Esophagus muscularis mucosa (tissue), 4 donors: ENCODE results near the gene MACROD2. TPM values are rescaled to one million over a fixed set of nuclear protein-coding genes. Genes with fewer than 3 reads are reported as not detected.

ENCODE experiments used
- DNase-seq: peaks from one replicate; pipeline ENCODE4 v3.0.0-alpha.2; 2017; ENCODE audit errors: extremely low spot score
- H3K27ac ChIP-seq, 4 donors: fragments of 200-600 bp; sonication (generic); replicated peaks in 1 of 4; 1 replicate in 3 of 4; 2 replicates in 1 of 4; pipeline ENCODE4 v1.5.1; 2016 to 2019; ENCODE audit warnings: mild to moderate bottlenecking in 1 of 4
- H3K27me3 ChIP-seq, 4 donors: fragments of 200-600 bp; sonication (generic); one replicate each; pipeline versions ENCODE4 v1.5.1 to v1.6.0; 2016 to 2019
- H3K36me3 ChIP-seq, 4 donors: fragments of 200-600 bp; sonication (generic); one replicate each; pipeline ENCODE4 v1.5.1; 2016 to 2019
- H3K4me1 ChIP-seq, 4 donors: fragments of 200-600 bp; sonication (generic); one replicate each; pipeline ENCODE4 v1.5.1; 2016 to 2019
- H3K4me3 ChIP-seq, 4 donors: fragments of 200-600 bp; sonication (generic); 1 replicate in 2 of 4; 2 replicates in 2 of 4; pipeline ENCODE4 v1.5.1; 2016 to 2019; ENCODE audit warnings: mild to moderate bottlenecking in 4 of 4, moderate library complexity in 1 of 4
- H3K9me3 ChIP-seq, 4 donors: fragments of 200-600 bp; sonication (generic); 1 replicate in 3 of 4; 2 replicates in 1 of 4; pipeline ENCODE4 v1.5.1; 2016 to 2019
- EP300 ChIP-seq: sonication (generic); formaldehyde crosslinking; IDR thresholded peaks from one replicate; pipeline ENCODE4 v1.6.1; 2017; ENCODE audit warnings: antibody characterized with exemption
- POLR2A ChIP-seq: fragments of 450-650 bp; IDR thresholded peaks from one replicate; pipeline ENCODE4 v1.6.1; 2017; ENCODE audit warnings: antibody characterized with exemption, moderate library complexity, mild to moderate bottlenecking, low read depth
- POLR2AphosphoS5 ChIP-seq, 2 donors: sonication (generic); formaldehyde crosslinking; IDR thresholded peaks; one replicate each; pipeline ENCODE4 v1.6.1; 2017; ENCODE audit warnings: antibody characterized with exemption in 2 of 2
- WGBS: methylation state at CpG from one replicate; pipeline ENCODE4 v1.1.5; 2018; 5-methylcytosine and 5-hydroxymethylcytosine counted together
- intact Hi-C: fragments of 100-400 bp; cut with DNase I; formaldehyde crosslinking; loops from one replicate; pipeline ENCODE4 v1.15.1; 2023
- total RNA-seq, 4 donors: library from RNA; depleted of rRNA; stranded (reverse); fragments of >200 nt; gene quantifications; one replicate each; pipeline versions ENCODE4 v1.1.0 to v1.2.1, GENCODE V29; 2016
- TF ChIP-seq, protein P1 (sequence below), 3 experiments: fragments of 200-600 bp in 2 of 3; fragments of 450-650 bp in 1 of 3; sonication (generic) in 2 of 3; IDR thresholded peaks; one replicate each; pipeline ENCODE4 v1.5.1; 2017 to 2019; ENCODE audit warnings: antibody characterized with exemption in 3 of 3, mild to moderate bottlenecking in 2 of 3, moderate library complexity in 1 of 3

MACROD2 gene
- total RNA-seq, 4 donors from 2014 or later, result 1.4 to 3.6 (median 2.6) TPM

DNA sequence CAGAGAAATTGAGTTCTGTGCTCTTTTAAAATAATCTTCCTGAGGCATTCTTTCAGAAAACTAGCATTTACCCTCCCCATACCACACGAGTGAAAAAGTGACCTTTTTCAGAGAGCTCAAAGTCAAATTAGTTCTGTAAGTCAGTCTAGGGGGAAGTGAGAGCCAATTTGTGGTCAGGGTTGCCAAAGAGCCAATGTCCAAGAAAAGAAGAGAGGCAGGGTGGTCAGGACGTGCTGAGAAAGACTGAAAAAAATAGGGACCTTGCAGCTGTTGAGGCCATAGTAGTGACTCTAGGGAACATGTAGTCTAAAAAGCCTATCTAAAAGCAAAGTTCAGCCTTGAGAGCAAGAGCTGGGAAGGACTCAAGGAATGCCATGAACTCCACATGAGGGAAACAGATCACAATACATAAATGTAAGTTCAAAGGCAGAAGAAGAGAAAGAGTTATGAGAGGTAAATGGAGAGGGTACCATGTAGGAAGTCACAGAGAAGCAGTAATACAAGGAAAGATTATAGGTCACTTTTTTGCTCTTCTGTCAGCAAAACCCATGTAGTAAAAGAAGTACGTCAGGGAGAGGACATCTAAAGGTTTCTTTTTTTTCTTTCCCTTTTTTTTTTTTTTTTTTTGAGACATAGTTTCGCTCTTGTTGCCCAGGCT lies 907.2 kb downstream of the MACROD2 start:
- Histone ChIP-seq H3K27me3 (no peaks in the 10 kb centered on the region), H3K36me3 (no peaks in the 10 kb centered on the region), H3K9me3 (no peaks in the 10 kb centered on the region), H3K4me1 (no peaks in the 10 kb centered on the region), H3K4me3 (no peak overlapping the region), H3K27ac (no peak overlapping the region)
- intact Hi-C loops, result no loop called here
- 75% methylated on average over 4 of the region's 4 CpGs for WGBS
- DNase-seq, result no peak
- no peak for TF ChIP-seq POLR2AphosphoS5 (IDR thresholded peaks at IDR 0.05)
- TF ChIP-seq POLR2A, result no peak
- TF ChIP-seq, protein P1, sequence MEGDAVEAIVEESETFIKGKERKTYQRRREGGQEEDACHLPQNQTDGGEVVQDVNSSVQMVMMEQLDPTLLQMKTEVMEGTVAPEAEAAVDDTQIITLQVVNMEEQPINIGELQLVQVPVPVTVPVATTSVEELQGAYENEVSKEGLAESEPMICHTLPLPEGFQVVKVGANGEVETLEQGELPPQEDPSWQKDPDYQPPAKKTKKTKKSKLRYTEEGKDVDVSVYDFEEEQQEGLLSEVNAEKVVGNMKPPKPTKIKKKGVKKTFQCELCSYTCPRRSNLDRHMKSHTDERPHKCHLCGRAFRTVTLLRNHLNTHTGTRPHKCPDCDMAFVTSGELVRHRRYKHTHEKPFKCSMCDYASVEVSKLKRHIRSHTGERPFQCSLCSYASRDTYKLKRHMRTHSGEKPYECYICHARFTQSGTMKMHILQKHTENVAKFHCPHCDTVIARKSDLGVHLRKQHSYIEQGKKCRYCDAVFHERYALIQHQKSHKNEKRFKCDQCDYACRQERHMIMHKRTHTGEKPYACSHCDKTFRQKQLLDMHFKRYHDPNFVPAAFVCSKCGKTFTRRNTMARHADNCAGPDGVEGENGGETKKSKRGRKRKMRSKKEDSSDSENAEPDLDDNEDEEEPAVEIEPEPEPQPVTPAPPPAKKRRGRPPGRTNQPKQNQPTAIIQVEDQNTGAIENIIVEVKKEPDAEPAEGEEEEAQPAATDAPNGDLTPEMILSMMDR (IDR thresholded peaks at IDR 0.05), result no peak

DNA sequence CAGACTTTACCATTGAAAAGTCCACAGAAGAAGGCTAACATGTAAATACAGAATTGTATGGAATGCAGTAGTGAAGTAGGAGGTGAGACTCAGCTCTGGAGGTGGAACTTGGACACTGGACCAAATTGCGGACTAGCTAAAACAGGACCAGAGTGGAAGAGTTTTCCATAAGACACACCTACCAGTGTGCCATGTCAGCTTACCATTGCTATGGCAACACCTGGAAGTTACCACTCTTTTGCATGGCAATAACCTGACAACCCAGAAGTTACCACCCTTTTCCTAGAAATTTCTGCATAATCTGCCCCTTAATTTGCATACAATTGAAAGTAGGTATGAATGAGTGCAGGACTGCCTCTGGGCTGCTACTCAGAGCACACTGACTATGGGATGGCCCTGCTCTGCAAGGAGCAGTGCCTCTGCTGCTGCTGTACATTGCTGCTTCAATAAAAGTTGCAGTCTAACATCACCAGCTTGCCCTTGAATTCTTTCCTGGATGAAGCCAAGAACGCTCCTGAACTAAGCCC lies 911.7 kb downstream of the MACROD2 start:
- intact Hi-C loops, result no loop called here
- DNase-seq, result no peak
- no peaks in the 10 kb centered on the region for H3K36me3 ChIP-seq
- H3K9me3 ChIP-seq, result no peaks in the 10 kb centered on the region
- TF ChIP-seq POLR2A, result no peak
- TF ChIP-seq EP300, result no peak
- no peak for TF ChIP-seq POLR2AphosphoS5 (IDR thresholded peaks at IDR 0.05)
- TF ChIP-seq, protein P1 (IDR thresholded peaks at IDR 0.05), result no peak
- H3K4me1 ChIP-seq, result no peaks in the 10 kb centered on the region
- H3K4me3 ChIP-seq, result no peak overlapping the region
- H3K27ac ChIP-seq, result no peak overlapping the region
- 83% methylated on average over 2 of the region's 2 CpGs for WGBS
- no peaks in the 10 kb centered on the region for H3K27me3 ChIP-seq

DNA sequence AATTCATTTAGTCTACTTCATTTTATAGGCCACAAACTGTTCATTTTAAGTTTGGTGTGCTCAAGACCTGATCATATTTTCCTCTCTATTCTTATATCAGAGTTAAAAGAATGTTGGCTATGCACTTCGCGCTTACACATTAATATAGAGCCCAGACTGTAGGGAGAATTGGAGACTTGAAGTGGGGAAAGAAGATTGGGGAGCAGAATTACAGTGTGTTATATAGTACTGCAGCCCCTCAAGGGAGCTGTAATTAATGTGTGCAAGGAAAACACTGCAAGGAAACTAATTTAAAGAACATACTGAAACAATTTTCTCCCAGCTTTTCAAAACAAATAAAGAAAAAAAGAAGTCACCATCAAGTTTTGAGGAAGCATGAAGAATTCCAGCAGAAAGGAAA lies 914.8 kb downstream of the MACROD2 start:
- intact Hi-C loops, result no loop called here
- H3K4me1 ChIP-seq, result no peaks in the 10 kb centered on the region
- no peaks in the 10 kb centered on the region for H3K9me3 ChIP-seq
- no peak overlapping the region for H3K4me3 ChIP-seq
- H3K27ac ChIP-seq, result no peak overlapping the region
- no peaks in the 10 kb centered on the region for H3K36me3 ChIP-seq
- DNase-seq, result no peak
- no peaks in the 10 kb centered on the region for H3K27me3 ChIP-seq
- whole genome bisulfite sequencing, result 100% methylated on average over 2 of the region's 2 CpGs
- TF ChIP-seq POLR2A (no peak), EP300 (no peak), POLR2AphosphoS5 (IDR thresholded peaks at IDR 0.05) (no peak)
- TF ChIP-seq, protein P1 (IDR thresholded peaks at IDR 0.05), result no peak

DNA sequence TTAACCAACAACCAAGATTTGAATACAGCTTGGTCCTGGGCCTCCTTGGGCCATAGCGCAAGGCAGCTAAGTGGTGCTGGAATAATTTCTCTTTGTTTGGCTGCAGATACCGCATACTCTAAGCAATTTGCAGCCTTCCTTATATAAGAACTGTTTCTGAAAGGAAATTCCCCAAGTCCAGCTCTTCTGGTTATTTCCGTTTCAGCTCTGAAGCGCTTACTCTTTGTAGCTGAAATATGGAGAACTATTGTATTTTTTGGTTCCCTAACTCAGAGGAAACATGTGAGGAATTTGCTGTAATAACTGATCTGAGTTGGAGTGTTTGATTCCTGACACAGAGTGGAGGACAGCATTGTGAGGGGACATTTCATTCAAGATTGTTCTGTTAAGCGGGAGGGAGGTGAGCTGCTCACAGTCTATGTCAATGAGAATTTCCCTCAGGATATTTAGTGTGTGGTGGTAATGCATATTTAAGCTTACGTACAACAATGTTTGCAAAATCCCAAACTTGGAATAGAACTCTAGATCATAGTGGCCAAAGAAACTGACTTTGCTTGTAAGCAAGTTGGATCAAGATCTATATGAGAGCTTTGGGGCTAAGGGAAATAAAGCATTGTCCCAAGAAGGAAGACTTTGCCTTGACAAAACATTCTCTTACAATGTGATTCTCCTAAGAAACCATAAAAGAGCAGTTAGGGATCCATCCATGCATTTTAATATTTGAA lies 918.7 kb downstream of the MACROD2 start:
- no peak for DNase-seq
- Histone ChIP-seq H3K27me3 (no peaks in the 10 kb centered on the region), H3K4me3 (no peak overlapping the region), H3K9me3 (no peaks in the 10 kb centered on the region), H3K27ac (no peak overlapping the region), H3K36me3 (no peaks in the 10 kb centered on the region), H3K4me1 (peaks cover 0 to 8% (median 0%) of the 10 kb centered on the region in 4 donors)
- TF ChIP-seq POLR2A (no peak), POLR2AphosphoS5 (IDR thresholded peaks at IDR 0.05) (no peak), EP300 (no peak)
- TF ChIP-seq, protein P1 (IDR thresholded peaks at IDR 0.05), result no peak
- intact Hi-C loops, result no loop called here
- 74% methylated on average over 6 of the region's 6 CpGs for WGBS
